Ishikawa (cell line): ENCODE measurements around the gene TSEN15.

Source experiments
- CEBPB ChIP-seq: IDR thresholded peaks from 2 replicates; pipeline ENCODE4 v1.6.1; 2012
- CREB1 ChIP-seq: IDR thresholded peaks from 2 replicates; pipeline ENCODE4 v1.6.1; 2012; ENCODE audit warnings: low read depth
- EGR1 ChIP-seq: IDR thresholded peaks from 2 replicates; pipeline ENCODE4 v1.6.1; 2012
- EP300 ChIP-seq: IDR thresholded peaks from 2 replicates; pipeline ENCODE4 v1.6.1; 2012; ENCODE audit warnings: borderline replicate concordance
- FOXM1 ChIP-seq: IDR thresholded peaks from 2 replicates; pipeline ENCODE4 v1.6.1; 2012; ENCODE audit warnings: low read depth, borderline replicate concordance
- NFIC ChIP-seq: IDR thresholded peaks from 2 replicates; pipeline ENCODE4 v1.6.1; 2012
- RAD21 ChIP-seq: IDR thresholded peaks from 2 replicates; pipeline ENCODE4 v1.6.1; 2012; ENCODE audit warnings: low read depth
- REST ChIP-seq: IDR thresholded peaks from 2 replicates; pipeline ENCODE4 v1.6.1; 2012; ENCODE audit warnings: low read depth, mild to moderate bottlenecking
- TAF1 ChIP-seq: IDR thresholded peaks from 2 replicates; pipeline ENCODE4 v1.6.1; 2012; ENCODE audit warnings: low read depth, mild to moderate bottlenecking
- TCF12 ChIP-seq: IDR thresholded peaks from 2 replicates; pipeline ENCODE4 v1.6.1; 2012; ENCODE audit warnings: low read depth
- TEAD4 ChIP-seq: IDR thresholded peaks from 2 replicates; pipeline ENCODE4 v1.6.1; 2012
- YY1 ChIP-seq: IDR thresholded peaks from 2 replicates; pipeline ENCODE4 v1.6.1; 2012; ENCODE audit warnings: low read depth
- ZBTB7A ChIP-seq: IDR thresholded peaks from 2 replicates; pipeline ENCODE4 v1.6.1; 2012; ENCODE audit warnings: low read depth
- TF ChIP-seq, protein P1 (sequence below): IDR thresholded peaks from 2 replicates; pipeline ENCODE4 v1.6.1; 2012
- TF ChIP-seq, protein P2 (sequence below): IDR thresholded peaks from 2 replicates; pipeline ENCODE4 v1.6.1; 2012

Gene TSEN15

GRCh38 chr1:184020328-184020727 is 31.2 kb upstream of the TSEN15 start:
- TF ChIP-seq RAD21, result no peak
- no peak for TF ChIP-seq FOXM1
- no peak for TF ChIP-seq ZBTB7A

- TF ChIP-seq, protein P1, sequence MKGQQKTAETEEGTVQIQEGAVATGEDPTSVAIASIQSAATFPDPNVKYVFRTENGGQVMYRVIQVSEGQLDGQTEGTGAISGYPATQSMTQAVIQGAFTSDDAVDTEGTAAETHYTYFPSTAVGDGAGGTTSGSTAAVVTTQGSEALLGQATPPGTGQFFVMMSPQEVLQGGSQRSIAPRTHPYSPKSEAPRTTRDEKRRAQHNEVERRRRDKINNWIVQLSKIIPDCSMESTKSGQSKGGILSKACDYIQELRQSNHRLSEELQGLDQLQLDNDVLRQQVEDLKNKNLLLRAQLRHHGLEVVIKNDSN, result peak; percentile 73
- TF ChIP-seq FOXM1, result no peak
Measured at GRCh38 chr1:184020855-184021254, 30.7 kb upstream of the TSEN15 start.

DNA sequence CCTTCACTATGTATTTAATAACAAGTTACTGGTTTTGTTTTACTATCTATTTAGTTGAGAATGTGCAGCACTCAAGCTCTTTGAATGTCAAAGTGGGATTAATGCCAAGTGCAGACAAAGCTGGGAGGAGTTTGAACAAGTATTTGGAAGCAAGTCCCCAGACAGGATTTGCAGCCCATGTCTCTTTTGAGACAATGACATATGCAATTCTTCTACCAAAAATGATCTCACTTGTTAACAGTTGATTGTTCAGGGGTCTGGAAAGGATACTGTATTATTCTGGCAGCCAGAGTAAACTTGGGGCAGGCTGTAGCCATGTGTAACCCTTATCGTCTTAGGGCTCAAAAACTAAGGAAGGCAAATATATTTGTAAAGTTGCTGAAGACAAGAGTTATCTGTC is 29.8 kb upstream of the TSEN15 start:
- TF ChIP-seq RAD21 (no peak), TCF12 (no peak; the same call in 1 of the 2 replicates), CEBPB (no peak), FOXM1 (no peak), CREB1 (no peak), EP300 (peak; percentile 36; the same call in 1 of the 2 replicates), TAF1 (no peak), EGR1 (no peak), REST (no peak), YY1 (no peak), NFIC (peak; percentile 84), TEAD4 (0 out of 2 replicates have a peak, but pooled peaks have one; percentile 11), ZBTB7A (no peak)
- TF ChIP-seq, protein P1, result no peak
- TF ChIP-seq, protein P2, sequence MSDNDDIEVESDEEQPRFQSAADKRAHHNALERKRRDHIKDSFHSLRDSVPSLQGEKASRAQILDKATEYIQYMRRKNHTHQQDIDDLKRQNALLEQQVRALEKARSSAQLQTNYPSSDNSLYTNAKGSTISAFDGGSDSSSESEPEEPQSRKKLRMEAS, result no peak

- TF ChIP-seq EGR1, result no peak
- TF ChIP-seq, protein P1, result no peak
- TF ChIP-seq RAD21, result no peak
- TF ChIP-seq YY1, result no peak
- TF ChIP-seq FOXM1, result no peak
- no peak for TF ChIP-seq EP300
- no peak for TF ChIP-seq TEAD4
- TF ChIP-seq TAF1, result no peak
- no peak for TF ChIP-seq TCF12
- no peak for TF ChIP-seq REST
- no peak for TF ChIP-seq NFIC
- TF ChIP-seq, protein P2, result no peak
Measured at GRCh38 chr1:184022668-184023067, 28.9 kb upstream of the TSEN15 start.

DNA sequence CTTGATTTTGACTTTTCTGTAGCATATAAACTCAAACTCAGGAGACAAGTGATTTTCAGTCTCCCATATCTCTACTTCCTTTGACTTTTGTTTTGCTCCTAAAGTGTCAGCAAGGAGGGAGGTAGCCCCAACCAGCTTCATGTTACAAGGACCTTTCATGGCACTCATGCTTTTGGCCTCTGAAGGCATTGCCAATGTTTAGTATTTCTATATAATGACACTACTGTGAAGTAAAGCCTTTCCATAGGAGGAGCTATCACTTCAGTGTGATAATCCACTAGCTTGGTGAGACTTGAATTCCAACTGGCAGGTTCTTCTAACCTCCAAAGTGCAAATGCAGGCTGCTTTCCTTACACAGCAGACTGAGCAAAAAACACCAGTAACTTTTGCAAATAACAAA is 28.4 kb upstream of the TSEN15 start:
- TF ChIP-seq, protein P1, result no peak
- TF ChIP-seq ZBTB7A (no peak), EGR1 (no peak), TEAD4 (no peak), REST (no peak), CEBPB (no peak), YY1 (no peak), EP300 (no peak), TAF1 (no peak), RAD21 (no peak), FOXM1 (no peak), TCF12 (no peak), NFIC (no peak)
- TF ChIP-seq, protein P2, result no peak
